ENCODE measurements around the gene SASH1.

DNA sequence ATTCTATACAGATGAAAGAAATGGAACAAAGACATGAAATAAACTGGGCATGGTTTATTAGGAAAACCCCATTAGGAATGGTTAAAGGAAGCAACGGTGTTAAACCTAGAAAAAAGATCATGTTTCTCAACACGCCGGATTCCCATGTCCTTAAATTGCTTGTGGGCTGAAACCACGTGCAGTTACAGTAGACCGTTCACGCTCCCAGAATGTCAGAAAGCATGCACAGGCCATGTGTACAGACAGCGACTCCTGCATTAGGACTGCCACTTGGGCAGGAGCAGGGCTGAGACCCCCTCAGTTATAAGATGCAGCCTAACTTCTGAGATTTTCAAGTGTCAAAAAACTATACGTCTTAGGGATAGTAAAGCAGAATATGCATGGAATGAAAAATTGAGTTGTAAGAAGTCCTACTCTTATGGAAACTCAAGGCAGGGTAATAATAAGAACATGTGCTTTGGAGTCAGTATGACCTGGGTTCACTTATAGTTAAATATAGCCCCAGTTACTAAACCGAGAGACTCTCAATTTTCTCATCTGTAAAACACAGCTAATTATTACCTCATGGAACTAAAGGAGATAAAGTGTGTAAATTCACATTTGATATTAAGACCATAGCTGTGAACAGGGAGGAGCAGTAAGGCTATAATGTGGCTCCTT is 230.2 kb downstream of the SASH1 start:
- TF ChIP-seq, protein P1, sequence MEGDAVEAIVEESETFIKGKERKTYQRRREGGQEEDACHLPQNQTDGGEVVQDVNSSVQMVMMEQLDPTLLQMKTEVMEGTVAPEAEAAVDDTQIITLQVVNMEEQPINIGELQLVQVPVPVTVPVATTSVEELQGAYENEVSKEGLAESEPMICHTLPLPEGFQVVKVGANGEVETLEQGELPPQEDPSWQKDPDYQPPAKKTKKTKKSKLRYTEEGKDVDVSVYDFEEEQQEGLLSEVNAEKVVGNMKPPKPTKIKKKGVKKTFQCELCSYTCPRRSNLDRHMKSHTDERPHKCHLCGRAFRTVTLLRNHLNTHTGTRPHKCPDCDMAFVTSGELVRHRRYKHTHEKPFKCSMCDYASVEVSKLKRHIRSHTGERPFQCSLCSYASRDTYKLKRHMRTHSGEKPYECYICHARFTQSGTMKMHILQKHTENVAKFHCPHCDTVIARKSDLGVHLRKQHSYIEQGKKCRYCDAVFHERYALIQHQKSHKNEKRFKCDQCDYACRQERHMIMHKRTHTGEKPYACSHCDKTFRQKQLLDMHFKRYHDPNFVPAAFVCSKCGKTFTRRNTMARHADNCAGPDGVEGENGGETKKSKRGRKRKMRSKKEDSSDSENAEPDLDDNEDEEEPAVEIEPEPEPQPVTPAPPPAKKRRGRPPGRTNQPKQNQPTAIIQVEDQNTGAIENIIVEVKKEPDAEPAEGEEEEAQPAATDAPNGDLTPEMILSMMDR (IDR thresholded peaks at IDR 0.05; ENCODE audit: low read length) = no peak
- no peak for TF ChIP-seq EZH2 (IDR thresholded peaks at IDR 0.05; ENCODE audit: borderline replicate concordance, low read length)
